Left lung (tissue), 10 donors: Measurements from ENCODE around the gene VENTX. TPM values are rescaled to one million over a fixed set of nuclear protein-coding genes. Genes with fewer than 3 reads are reported as not detected.

Source experiments
- ATAC-seq: fragments of 200-7000 bp; cut with Tn5 transposase; one replicate; pipeline ENCODE4 v1.9.1; 2020; ENCODE audit warnings: moderate library complexity
- DNase-seq, 4 donors: peaks; one replicate each; pipeline ENCODE4 v3.0.0-alpha.2; 2013 to 2020
- H3K27ac ChIP-seq, 2 donors: fragments of 200-600 bp; sonication (generic) in 1 of 2; one replicate each; pipeline versions ENCODE4 v1.5.0 to v1.8.0; 2020 to 2021
- H3K27me3 ChIP-seq, 2 donors: fragments of 200-600 bp; sonication (generic) in 1 of 2; one replicate each; pipeline versions ENCODE4 v1.5.0 to v1.8.0; 2020 to 2021
- H3K36me3 ChIP-seq, 2 donors: fragments of 200-600 bp; sonication (generic) in 1 of 2; one replicate each; pipeline versions ENCODE4 v1.5.0 to v1.8.0; 2020 to 2021
- H3K4me1 ChIP-seq, 2 donors: fragments of 200-600 bp; one replicate each; pipeline ENCODE4 v1.8.0; 2021
- H3K4me3 ChIP-seq, 2 donors: fragments of 200-600 bp; sonication (generic) in 1 of 2; one replicate each; pipeline versions ENCODE4 v1.5.0 to v1.8.0; 2020 to 2021; ENCODE audit warnings: mild to moderate bottlenecking in 1 of 2
- H3K9me3 ChIP-seq, 2 donors: fragments of 200-600 bp; sonication (generic) in 1 of 2; one replicate each; pipeline versions ENCODE4 v1.5.0 to v1.8.0; 2020 to 2021
- intact Hi-C, 2 donors: fragments of 100-400 bp; cut with DNase I; formaldehyde crosslinking; loops; one replicate each; pipeline versions ENCODE4 v1.11.2 to v1.14.2; 2022
- polyA plus RNA-seq, 6 donors: library from polyadenylated mRNA; unstranded; fragments of 120-200 nt; gene quantifications; one replicate each; pipeline ENCODE4 v1.2.1, GENCODE V29; 2013; ENCODE audit not compliant: insufficient read length in 6 of 6
- total RNA-seq, 2 donors: library from RNA; stranded (reverse); fragmentation: NEBNext Ultra II Directional; extraction: Animal tissue kit (Norgen Biotek cat#: 25700); gene quantifications; one replicate each; pipeline ENCODE4 v1.2.1, GENCODE V29; 2021
- TF ChIP-seq, protein P1 (sequence below), 2 donors: fragments of 200-600 bp; sonication (generic) in 1 of 2; IDR thresholded peaks; one replicate each; pipeline versions ENCODE4 v1.5.0 to v1.8.0; 2021; ENCODE audit warnings: antibody characterized with exemption in 2 of 2
- donor health status: DM: no; HTN: yes; CAD: no.
- donor health status: DM: no; HTN: no; CAD: no.

The VENTX gene
- total and polyA plus RNA-seq, 8 donors, result 0.14 to 4.1 (median 0.25) TPM

- Histone ChIP-seq H3K4me1 (no peaks in the 10 kb centered on the region), H3K27ac (no peak overlapping the region), H3K36me3 (no peaks in the 10 kb centered on the region), H3K9me3 (no peaks in the 10 kb centered on the region), H3K4me3 (no peak overlapping the region), H3K27me3 (peaks cover 0 to 34% of the 10 kb centered on the region in 2 donors)
- intact Hi-C loops, result no loop called here
- TF ChIP-seq, protein P1, sequence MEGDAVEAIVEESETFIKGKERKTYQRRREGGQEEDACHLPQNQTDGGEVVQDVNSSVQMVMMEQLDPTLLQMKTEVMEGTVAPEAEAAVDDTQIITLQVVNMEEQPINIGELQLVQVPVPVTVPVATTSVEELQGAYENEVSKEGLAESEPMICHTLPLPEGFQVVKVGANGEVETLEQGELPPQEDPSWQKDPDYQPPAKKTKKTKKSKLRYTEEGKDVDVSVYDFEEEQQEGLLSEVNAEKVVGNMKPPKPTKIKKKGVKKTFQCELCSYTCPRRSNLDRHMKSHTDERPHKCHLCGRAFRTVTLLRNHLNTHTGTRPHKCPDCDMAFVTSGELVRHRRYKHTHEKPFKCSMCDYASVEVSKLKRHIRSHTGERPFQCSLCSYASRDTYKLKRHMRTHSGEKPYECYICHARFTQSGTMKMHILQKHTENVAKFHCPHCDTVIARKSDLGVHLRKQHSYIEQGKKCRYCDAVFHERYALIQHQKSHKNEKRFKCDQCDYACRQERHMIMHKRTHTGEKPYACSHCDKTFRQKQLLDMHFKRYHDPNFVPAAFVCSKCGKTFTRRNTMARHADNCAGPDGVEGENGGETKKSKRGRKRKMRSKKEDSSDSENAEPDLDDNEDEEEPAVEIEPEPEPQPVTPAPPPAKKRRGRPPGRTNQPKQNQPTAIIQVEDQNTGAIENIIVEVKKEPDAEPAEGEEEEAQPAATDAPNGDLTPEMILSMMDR (IDR thresholded peaks at IDR 0.05), result no peak
- peak in 1 of 4 donors; percentile 59 for DNase-seq
- ATAC-seq, result peak; percentile 32
These were observed 25.4 kb upstream of the VENTX start for GRCh38 chr10:133211959-133212852.

DNA sequence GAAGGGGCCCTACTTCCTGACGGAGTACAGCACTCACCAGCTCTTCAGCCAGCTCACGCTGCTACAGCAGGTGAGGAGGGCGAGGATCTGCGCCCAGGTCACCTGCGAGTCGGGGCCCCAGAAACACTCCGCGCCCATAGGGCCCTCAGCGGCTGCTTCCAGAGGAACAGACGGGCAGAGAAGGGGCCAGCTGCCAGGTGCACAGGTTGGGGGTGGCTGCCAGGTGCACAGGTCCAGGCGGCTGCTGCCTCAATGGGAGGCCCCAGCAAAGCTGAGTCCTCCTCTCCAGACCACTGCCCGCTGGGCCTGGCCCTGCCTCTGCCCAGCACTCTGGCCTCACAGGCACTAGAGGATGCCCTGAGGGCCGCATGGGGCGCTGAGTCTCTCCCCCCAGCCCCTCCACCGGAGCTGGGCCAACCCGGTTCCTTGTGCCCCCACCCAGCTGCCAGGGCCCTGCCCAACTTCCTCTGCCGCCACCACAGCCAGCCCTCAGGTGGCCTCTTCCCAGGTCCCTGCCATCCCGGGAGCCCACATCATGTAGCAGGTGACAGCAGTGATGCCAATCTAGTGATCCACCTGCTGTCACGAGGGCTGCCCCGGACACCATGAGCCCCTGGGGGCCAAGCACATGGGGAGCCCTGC, 24.7 kb upstream of the VENTX start:
- H3K27ac ChIP-seq, result no peak overlapping the region
- no peaks in the 10 kb centered on the region for H3K9me3 ChIP-seq
- ATAC-seq (peak; percentile 18), DNase-seq (peak in 1 of 4 donors; percentile 73)
- no peaks in the 10 kb centered on the region for H3K4me1 ChIP-seq
- intact Hi-C loops, result no loop called here
- peaks cover 0 to 35% of the 10 kb centered on the region in 2 donors for H3K27me3 ChIP-seq
- no peaks in the 10 kb centered on the region for H3K36me3 ChIP-seq
- no peak overlapping the region for H3K4me3 ChIP-seq
- TF ChIP-seq, protein P1 (IDR thresholded peaks at IDR 0.05), result no peak

DNA sequence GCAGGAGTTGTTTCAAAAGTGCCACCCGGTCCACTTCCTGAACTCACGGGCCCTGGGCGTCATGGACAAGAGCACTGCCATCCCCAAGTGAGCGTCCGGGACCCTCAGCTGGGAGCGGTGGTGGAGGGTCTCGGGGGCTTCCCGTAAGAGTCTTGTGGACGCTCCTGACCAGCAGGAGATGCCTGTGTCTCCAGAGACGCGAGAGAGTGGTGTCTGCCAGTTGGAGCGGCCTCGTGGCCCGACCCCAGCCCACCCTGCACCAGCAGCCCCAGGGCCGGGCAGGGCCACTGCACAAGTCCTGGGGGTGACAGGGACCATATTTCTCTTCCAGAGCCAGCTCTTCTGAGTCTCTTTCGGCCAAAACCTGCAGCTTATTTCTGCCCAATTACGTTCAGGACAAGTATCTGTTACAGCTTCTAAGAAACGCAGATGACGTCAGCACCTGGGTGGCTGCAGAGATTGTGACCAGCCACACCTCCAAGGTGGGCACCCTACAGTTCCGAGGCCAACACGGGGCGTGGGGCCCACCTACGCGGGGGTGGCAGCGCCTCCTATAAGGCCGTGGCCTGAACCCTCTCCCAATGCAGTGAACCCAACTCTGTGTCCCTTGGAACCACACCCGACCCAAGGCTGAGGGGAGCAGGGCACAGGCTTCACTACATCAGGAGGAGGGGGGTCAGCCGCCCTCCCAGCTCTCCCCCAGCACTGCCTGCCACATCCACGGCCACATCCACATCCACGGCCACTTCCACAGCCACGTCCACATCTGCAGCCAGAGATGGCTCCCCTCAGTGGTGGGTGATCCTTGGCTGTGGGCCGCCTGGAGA, 23.8 kb upstream of the VENTX start:
- no peak for ATAC-seq
- H3K27me3 ChIP-seq, result peaks cover 0 to 43% of the 10 kb centered on the region in 2 donors
- TF ChIP-seq, protein P1 (IDR thresholded peaks at IDR 0.05), result no peak
- DNase-seq, result peak in 1 of 4 donors; percentile 64
- intact Hi-C loops, result no loop called here
- H3K4me3 ChIP-seq, result no peak overlapping the region
- no peaks in the 10 kb centered on the region for H3K9me3 ChIP-seq
- no peak overlapping the region for H3K27ac ChIP-seq
- H3K36me3 ChIP-seq, result no peaks in the 10 kb centered on the region
- no peaks in the 10 kb centered on the region for H3K4me1 ChIP-seq

DNA sequence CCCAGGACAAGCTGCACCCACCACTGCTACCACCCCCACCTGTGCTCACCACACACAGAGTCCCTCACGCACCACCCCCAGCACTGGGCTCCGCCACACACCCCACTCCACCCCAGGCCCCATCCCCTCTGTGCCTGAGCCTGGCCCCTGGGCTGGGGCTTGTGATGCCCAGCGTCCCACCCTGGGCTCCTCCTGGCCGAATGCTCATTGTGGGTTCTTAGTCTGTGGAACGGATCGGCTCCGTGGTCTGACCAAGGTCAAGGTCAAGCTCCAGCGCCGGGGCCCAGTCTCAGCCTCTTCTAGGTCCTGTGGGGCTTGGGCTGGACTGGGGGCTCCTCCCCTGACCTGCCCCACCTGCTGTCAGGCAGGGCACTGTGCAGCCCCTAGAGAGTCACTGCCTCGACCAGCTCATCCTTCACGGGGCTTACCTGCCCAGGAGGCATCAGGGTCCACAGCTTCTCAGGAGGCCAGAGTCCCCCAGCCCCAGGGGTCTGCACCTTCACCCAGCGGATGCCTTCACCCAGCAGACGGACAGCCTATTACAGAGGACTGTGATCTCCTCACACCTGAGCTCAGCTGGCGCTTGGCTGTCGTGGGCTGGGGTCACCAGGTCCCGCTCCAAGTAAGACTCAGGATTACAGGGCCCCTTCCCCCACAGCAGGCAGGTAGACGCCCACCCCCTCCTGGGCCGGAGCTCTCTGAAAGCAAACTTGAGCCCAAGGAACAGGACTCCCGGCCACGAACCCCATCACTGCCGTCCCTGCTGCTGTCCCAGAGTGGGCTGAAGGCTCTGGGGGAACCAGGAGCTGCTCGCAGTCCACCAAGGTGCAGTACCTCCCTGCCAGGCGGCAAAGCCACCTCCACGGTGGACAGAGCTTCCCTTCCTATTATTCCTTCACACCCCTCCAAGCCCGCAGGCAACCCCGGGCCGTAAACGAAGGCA, 22.9 kb upstream of the VENTX start:
- no peaks in the 10 kb centered on the region for H3K4me1 ChIP-seq
- intact Hi-C loops, result no loop called here
- TF ChIP-seq, protein P1 (IDR thresholded peaks at IDR 0.05), result no peak
- peaks cover 0 to 52% of the 10 kb centered on the region in 2 donors for H3K27me3 ChIP-seq
- no peaks in the 10 kb centered on the region for H3K9me3 ChIP-seq
- no peaks in the 10 kb centered on the region for H3K36me3 ChIP-seq
- ATAC-seq (no peak), DNase-seq (peak in 1 of 4 donors; percentile 65)
- H3K4me3 ChIP-seq, result no peak overlapping the region
- no peak overlapping the region for H3K27ac ChIP-seq
